ENCODE data around the gene STMN1.

GRCh38 chr1:25932321-25932720 is 26.1 kb upstream of the STMN1 start:
- TF ChIP-seq POLR2A (IDR thresholded peaks at IDR 0.05; ENCODE audit: low read length) (no peak), GATA1 (IDR thresholded peaks at IDR 0.05; ENCODE audit: low read depth, low read length) (no peak)
